Activated naive CD8-positive, alpha-beta T cell treated with anti-CD3 and anti-CD28 coated beads for 36 hours (primary cell): ENCODE measurements around the gene HDAC4. TPM values are rescaled to one million over a fixed set of nuclear protein-coding genes. Genes with fewer than 3 reads are reported as not detected.

Experiments
- DNase-seq: peaks from one replicate; pipeline ENCODE4 v3.0.0; 2021
- H3K27ac Mint-ChIP-seq: one replicate; pipeline ENCODE4 v1.8.0; 2022; ENCODE audit warnings: mild to moderate bottlenecking, moderate library complexity, mixed read lengths
- H3K27me3 Mint-ChIP-seq: one replicate; pipeline ENCODE4 v1.8.0; 2022; ENCODE audit warnings: mild to moderate bottlenecking, mixed read lengths
- H3K36me3 Mint-ChIP-seq: one replicate; pipeline ENCODE4 v1.8.0; 2021; ENCODE audit warnings: mild to moderate bottlenecking, mixed read lengths
- H3K4me1 Mint-ChIP-seq: one replicate; pipeline ENCODE4 v1.8.0; 2021; ENCODE audit warnings: mixed read lengths
- H3K4me3 Mint-ChIP-seq: one replicate; pipeline ENCODE4 v1.8.0; 2022; ENCODE audit warnings: mild to moderate bottlenecking, moderate library complexity, mixed read lengths
- H3K9me3 Mint-ChIP-seq: one replicate; pipeline ENCODE4 v1.8.0; 2022; ENCODE audit warnings: mixed read lengths
- total RNA-seq, 2 experiments: library from RNA; stranded (reverse); gene quantifications; one replicate each; pipeline ENCODE4 v1.2.3, GENCODE V29; 2021

HDAC4 gene
- total RNA-seq, 2 experiments from 2014 or later = 19.1 to 20.2 TPM

- no peak overlapping the region for H3K4me3 Mint-ChIP-seq
- H3K27me3 Mint-ChIP-seq = no peaks in the 10 kb centered on the region
- H3K36me3 Mint-ChIP-seq = peaks cover 2% of the 10 kb centered on the region
- H3K27ac Mint-ChIP-seq = no peak overlapping the region
- H3K4me1 Mint-ChIP-seq = no peaks in the 10 kb centered on the region
- H3K9me3 Mint-ChIP-seq = no peaks in the 10 kb centered on the region
- no peak for DNase-seq
These were observed 310.9 kb downstream of the HDAC4 start for GRCh38 chr2:239089884-239090283.

DNA sequence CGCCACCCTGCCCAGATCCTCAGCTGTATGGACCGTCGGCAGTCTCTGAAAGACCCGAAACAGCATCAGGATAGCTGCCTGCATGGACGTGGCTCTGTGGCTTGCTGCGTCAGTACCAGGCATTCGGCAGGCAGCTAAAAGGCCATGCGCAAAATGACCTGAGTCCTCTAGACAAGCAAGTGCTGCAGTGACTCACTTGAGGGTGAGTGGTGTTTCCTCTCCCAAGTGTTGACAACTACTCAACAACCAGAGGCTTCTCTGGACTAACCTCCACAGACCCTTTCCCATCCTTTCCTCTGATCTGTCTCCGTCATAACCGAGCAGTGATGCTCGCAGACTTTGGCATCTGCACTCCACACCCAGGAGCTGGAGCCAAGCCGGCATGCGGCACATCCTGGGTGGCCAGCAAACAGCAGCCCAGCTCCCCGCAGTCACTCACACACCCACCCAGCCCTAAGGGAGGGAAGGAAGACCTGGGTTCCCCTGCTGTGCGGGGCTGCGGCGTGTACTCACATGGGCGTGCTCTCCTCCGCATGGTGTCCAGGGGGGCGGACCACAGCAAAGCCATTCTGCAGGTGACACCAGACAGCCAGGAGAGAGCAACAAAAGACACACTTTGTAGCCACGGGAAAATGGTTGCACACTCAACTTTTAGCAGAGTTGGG, 313.6 kb downstream of the HDAC4 start:
- Mint-ChIP-seq H3K27me3 (no peaks in the 10 kb centered on the region), H3K36me3 (no peaks in the 10 kb centered on the region), H3K9me3 (no peaks in the 10 kb centered on the region), H3K27ac (no peak overlapping the region), H3K4me1 (no peaks in the 10 kb centered on the region), H3K4me3 (no peak overlapping the region)
- no peak for DNase-seq

DNA sequence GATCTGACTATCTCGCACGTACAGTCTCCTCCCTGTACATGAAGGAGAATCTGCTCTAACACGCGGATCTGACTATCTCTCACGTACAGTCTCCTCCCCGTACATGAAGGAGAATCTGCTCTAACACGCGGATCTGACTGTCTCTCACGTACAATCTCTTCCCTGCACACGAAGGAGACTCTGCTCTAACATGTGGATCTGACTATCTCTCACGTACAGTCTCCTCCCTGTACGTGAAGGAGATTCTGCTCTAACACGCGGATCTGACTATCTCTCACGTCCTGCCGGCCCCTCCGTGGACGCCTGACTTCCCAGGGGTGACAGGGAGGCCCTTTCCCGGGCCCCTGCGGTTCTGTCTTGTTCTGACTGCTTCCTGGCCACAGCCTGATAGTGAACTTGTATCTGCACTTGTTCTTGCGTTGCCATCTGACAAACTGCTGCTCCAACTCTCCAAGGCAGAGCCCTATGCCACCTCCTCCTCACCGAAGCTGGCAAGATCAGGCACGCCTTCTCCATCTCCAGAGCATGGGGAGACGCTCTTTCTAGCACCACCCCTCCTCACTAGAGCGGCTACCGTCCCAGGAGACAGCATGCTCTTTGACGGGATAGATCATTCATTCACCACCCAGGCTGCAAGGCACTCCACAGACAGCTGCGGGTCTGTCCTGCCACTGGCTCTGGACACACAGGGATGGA, 314.3 kb downstream of the HDAC4 start:
- H3K27me3 Mint-ChIP-seq = no peaks in the 10 kb centered on the region
- H3K36me3 Mint-ChIP-seq = no peaks in the 10 kb centered on the region
- H3K27ac Mint-ChIP-seq = no peak overlapping the region
- no peak overlapping the region for H3K4me3 Mint-ChIP-seq
- no peak for DNase-seq
- no peaks in the 10 kb centered on the region for H3K9me3 Mint-ChIP-seq
- H3K4me1 Mint-ChIP-seq = no peaks in the 10 kb centered on the region

DNA sequence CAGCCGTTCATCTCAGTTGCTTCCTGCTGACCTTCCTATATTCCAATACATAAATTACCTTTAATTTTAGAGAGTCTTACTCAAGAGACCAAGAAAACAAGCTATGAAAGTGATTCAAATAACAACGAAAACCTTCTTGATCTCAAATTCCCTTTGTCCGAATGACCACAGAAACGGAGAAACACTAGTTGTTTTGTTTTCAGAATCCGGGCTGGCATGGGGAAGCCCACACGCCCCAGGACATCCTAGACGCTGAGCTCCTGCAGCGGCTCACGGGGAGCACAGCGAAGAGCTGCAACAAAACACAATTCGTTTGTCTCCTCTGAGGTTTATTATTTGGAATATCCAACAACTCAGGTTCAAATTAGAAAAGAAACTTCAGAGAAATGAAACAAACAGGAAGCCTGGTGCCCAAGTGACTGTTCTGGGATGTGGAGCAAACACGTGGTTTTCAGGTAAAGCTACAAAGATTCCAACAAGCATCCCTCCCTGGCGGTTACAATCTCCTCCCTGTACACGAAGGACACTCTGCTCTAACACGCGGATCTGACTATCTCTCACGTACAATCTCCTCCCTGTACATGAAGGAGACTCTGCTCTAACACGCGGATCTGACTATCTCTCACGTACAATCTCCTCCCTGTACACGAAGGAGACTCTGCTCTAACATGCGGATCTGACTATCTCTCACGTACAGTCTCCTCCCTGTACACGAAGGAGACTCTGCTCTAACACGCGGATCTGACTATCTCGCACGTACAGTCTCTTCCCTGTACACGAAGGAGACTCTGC, 315.4 kb downstream of the HDAC4 start:
- Mint-ChIP-seq H3K4me1 (no peaks in the 10 kb centered on the region), H3K36me3 (no peaks in the 10 kb centered on the region), H3K9me3 (no peaks in the 10 kb centered on the region), H3K27ac (no peak overlapping the region), H3K27me3 (no peaks in the 10 kb centered on the region), H3K4me3 (no peak overlapping the region)
- no peak for DNase-seq

DNA sequence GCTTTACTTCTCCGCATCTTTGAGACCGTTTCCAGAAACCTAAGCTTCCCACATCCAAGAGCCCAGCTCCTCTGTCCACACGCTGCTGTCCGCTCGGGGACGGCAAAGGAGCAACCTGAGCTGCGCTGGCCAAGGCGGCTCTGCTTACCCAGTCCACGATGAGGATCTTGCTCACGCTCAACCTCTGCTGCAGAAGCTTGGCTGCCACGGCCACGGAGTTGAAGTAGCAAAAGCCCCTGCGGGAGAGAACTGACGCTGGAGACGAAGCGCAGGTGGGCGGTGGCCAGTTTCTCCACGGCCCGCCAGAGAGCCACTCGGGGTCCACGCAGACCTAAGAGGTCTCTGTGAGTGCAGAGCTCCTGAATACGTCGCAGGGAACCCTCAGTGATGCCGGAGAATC, 316.8 kb downstream of the HDAC4 start:
- no peak overlapping the region for H3K27ac Mint-ChIP-seq

GRCh38 chr2:239082425-239082824, 318.4 kb downstream of the HDAC4 start:
- H3K4me1 Mint-ChIP-seq = no peaks in the 10 kb centered on the region
- no peaks in the 10 kb centered on the region for H3K36me3 Mint-ChIP-seq
- H3K27me3 Mint-ChIP-seq = no peaks in the 10 kb centered on the region
- no peak overlapping the region for H3K4me3 Mint-ChIP-seq
- no peaks in the 10 kb centered on the region for H3K9me3 Mint-ChIP-seq
- no peak overlapping the region for H3K27ac Mint-ChIP-seq
- no peak for DNase-seq

More for the DNA sequence above, 316.8 kb downstream of the HDAC4 start:
- Mint-ChIP-seq H3K27me3 (no peaks in the 10 kb centered on the region), H3K4me1 (no peaks in the 10 kb centered on the region), H3K9me3 (no peaks in the 10 kb centered on the region), H3K36me3 (no peaks in the 10 kb centered on the region), H3K4me3 (no peak overlapping the region)
- no peak for DNase-seq

GRCh38 chr2:239081622-239082021, 319.2 kb downstream of the HDAC4 start:
- Mint-ChIP-seq H3K4me1 (no peaks in the 10 kb centered on the region), H3K4me3 (no peak overlapping the region), H3K36me3 (no peaks in the 10 kb centered on the region), H3K27ac (no peak overlapping the region), H3K9me3 (no peaks in the 10 kb centered on the region), H3K27me3 (no peaks in the 10 kb centered on the region)
- DNase-seq = no peak

DNA sequence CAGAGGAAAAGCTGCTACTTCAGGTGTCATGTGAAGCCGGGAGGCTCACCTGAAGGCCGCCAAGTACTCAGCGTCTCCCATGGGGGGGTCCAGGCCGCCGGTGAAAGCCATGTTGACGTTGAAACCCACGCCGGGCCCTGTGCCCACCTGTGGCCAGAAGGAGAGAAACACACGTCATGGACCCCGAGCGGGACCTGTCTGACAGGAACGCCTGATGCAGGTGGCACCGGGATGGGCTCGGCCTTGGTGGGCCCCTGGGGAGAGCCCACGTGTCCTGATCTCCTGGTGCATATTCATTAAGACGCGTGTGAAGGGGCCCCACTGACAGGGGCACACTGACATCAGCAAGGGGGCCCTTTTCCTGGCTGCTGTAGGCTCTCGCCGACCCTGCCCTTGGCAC, 319.8 kb downstream of the HDAC4 start:
- Mint-ChIP-seq H3K27me3 (no peaks in the 10 kb centered on the region), H3K36me3 (no peaks in the 10 kb centered on the region), H3K4me1 (no peaks in the 10 kb centered on the region), H3K4me3 (no peak overlapping the region), H3K9me3 (no peaks in the 10 kb centered on the region), H3K27ac (no peak overlapping the region)
- no peak for DNase-seq

DNA sequence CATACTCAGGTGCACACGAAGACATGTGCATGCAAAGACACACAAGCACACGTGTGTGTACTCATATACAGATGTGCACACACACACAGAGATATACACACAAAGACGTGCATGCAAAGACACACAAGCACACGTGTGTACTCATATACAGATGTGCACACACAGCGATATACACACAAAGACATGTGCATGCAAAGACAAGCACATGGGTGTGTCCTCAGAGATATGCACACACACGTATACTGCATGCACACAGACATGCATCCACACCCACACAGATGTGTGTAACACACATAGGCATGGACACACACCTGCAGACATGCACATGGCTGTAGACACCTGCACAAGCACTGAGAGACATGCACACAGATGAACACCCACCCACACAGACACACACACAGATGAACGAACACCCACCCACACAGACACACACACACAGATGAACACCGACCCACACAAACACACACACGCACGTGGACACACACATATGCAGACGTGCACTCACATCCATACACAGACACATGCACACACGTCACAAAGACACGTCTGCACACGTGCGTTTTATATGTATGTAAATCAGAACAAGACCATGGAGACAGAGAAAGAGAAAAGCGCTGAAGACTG, 321.0 kb downstream of the HDAC4 start:
- no peak for DNase-seq
- H3K4me1 Mint-ChIP-seq = no peaks in the 10 kb centered on the region
- no peak overlapping the region for H3K4me3 Mint-ChIP-seq
- no peaks in the 10 kb centered on the region for H3K27me3 Mint-ChIP-seq
- no peaks in the 10 kb centered on the region for H3K36me3 Mint-ChIP-seq
- H3K27ac Mint-ChIP-seq = no peak overlapping the region
- H3K9me3 Mint-ChIP-seq = no peaks in the 10 kb centered on the region

- Mint-ChIP-seq H3K27ac (no peak overlapping the region), H3K4me3 (no peak overlapping the region), H3K4me1 (no peaks in the 10 kb centered on the region), H3K27me3 (no peaks in the 10 kb centered on the region), H3K36me3 (no peaks in the 10 kb centered on the region), H3K9me3 (no peaks in the 10 kb centered on the region)
- DNase-seq = no peak
These were observed 322.5 kb downstream of the HDAC4 start for GRCh38 chr2:239078128-239078924.

GRCh38 chr2:239077260-239077659, 323.6 kb downstream of the HDAC4 start:
- no peaks in the 10 kb centered on the region for H3K27me3 Mint-ChIP-seq
- H3K27ac Mint-ChIP-seq = no peak overlapping the region
- no peak for DNase-seq
- H3K4me1 Mint-ChIP-seq = no peaks in the 10 kb centered on the region
- H3K9me3 Mint-ChIP-seq = no peaks in the 10 kb centered on the region
- peaks cover 3% of the 10 kb centered on the region for H3K36me3 Mint-ChIP-seq
- no peak overlapping the region for H3K4me3 Mint-ChIP-seq

- no peak for DNase-seq
- Mint-ChIP-seq H3K27ac (no peak overlapping the region), H3K4me3 (no peak overlapping the region), H3K9me3 (no peaks in the 10 kb centered on the region), H3K27me3 (no peaks in the 10 kb centered on the region), H3K4me1 (no peaks in the 10 kb centered on the region), H3K36me3 (peaks cover 9% of the 10 kb centered on the region)
These were observed 324.7 kb downstream of the HDAC4 start for GRCh38 chr2:239075918-239076758.

DNA sequence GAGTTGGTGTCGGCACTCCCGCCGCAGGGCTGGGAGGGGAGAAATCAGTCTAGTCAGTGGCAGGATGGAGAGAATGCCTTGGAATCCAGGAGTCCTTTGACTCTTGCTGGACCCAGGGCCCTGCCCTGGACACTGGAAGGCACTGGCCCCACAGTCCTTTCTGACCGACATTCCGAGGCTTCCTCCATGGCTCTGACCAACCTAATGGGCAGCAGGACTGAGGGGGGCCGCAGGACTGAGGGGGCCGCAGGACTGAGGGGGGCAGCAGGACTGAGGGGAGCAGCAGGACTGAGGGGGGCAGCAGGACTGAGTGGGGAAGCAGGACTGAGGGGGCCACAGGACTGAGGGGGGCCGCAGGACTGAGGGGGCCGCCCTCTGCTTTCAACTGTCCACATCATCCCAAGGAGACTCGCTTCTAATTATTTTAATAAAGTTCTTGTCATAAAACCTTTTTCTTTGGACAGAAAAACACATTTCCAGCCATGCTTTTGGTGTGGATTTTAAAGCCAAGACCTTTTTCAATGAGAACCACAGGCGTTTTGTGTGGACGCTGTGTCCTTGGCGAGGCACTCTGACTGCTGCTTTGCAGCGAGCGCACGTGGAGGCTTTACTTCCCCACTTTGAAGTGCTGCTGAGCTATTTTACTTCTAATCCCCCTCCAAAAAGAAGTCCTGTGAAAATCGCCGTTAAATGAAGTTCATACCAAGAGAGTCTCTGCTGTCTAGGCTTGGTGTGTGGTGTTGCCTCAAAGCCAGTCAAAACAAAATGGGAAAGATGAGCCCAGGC, 326.9 kb downstream of the HDAC4 start:
- Mint-ChIP-seq H3K27ac (no peak overlapping the region), H3K4me3 (no peak overlapping the region), H3K36me3 (peaks cover 9% of the 10 kb centered on the region), H3K27me3 (no peaks in the 10 kb centered on the region), H3K4me1 (no peaks in the 10 kb centered on the region), H3K9me3 (no peaks in the 10 kb centered on the region)
- DNase-seq = no peak
